IMR-90 (cell line): ENCODE data around the gene PDCD6IP. TPM values are rescaled to one million over a fixed set of nuclear protein-coding genes. Genes with fewer than 3 reads are reported as not detected.

Experiments
- FOS ChIP-seq: fragments of 150-350 bp; IDR thresholded peaks from 2 replicates; pipeline ENCODE4 v1.6.1; 2016; ENCODE audit warnings: low read depth, low read length
- POLR2A ChIP-seq: IDR thresholded peaks from 2 replicates; pipeline ENCODE4 v1.6.1; 2012; ENCODE audit warnings: mild to moderate bottlenecking, low read depth, low read length
- RAD21 ChIP-seq: IDR thresholded peaks from 2 replicates; pipeline ENCODE4 v1.6.1; 2012; ENCODE audit warnings: low read length, improper control_type of control experiment
- SMC3 ChIP-seq: fragments of 150-350 bp; IDR thresholded peaks from 2 replicates; pipeline ENCODE4 v1.6.1; 2016; ENCODE audit warnings: low read depth, mild to moderate bottlenecking, antibody characterized with exemption, low read length, moderate library complexity
- USF2 ChIP-seq: fragments of 150-350 bp; IDR thresholded peaks from 2 replicates; pipeline ENCODE4 v1.6.1; 2017; ENCODE audit warnings: mild to moderate bottlenecking, antibody characterized with exemption, low read length, low read depth
- polyA plus RNA-seq, 3 experiments: library from polyadenylated mRNA; depleted of rRNA; stranded (reverse); fragments of >200 nt; gene quantifications; 2 replicates each; pipeline ENCODE4 v1.2.3, GENCODE V29; 2012; ENCODE audit warnings: low replicate concordance in 1 of 3
- total RNA-seq: library from RNA; depleted of rRNA; stranded (reverse); fragments of >200 nt; gene quantifications from 2 replicates; pipeline ENCODE4 v1.2.3, GENCODE V29; 2012

PDCD6IP gene
- total and polyA plus RNA-seq, 2 of the 4 experiments (the other 2 are of a cell fraction), result 68.1 to 78.3 TPM

- TF ChIP-seq RAD21, result peak; percentile 78
- TF ChIP-seq POLR2A, result no peak
- TF ChIP-seq SMC3, result peak; percentile 74
- TF ChIP-seq FOS, result no peak
- no peak for TF ChIP-seq USF2
Observed at GRCh38 chr3:33787328-33788009, 11.0 kb upstream of the PDCD6IP start (continued).
